GM18870 (cell line): ENCODE measurements around the gene CSRNP3.

Experiments
- ATAC-seq: cut with Tn5 transposase; IDR thresholded peaks from one replicate; pipeline ENCODE4 v1.9.1; 2021; ENCODE audit warnings: moderate library complexity; ENCODE audit not compliant: unreplicated experiment

The CSRNP3 gene

GRCh38 chr2:165469417-165469816 lies at the start of gene CSRNP3:
TSS of gene CSRNP3 (plus strand) at chr2:165469698. CDS start at chr2:165595066, 125,368 bp downstream.
- no peak for ATAC-seq

GRCh38 chr2:165420231-165420630 lies 49.3 kb upstream of the CSRNP3 start:
- no peak for ATAC-seq

GRCh38 chr2:165423081-165423480 lies 46.4 kb upstream of the CSRNP3 start:
- no peak for ATAC-seq

- no peak for ATAC-seq
Observed at GRCh38 chr2:165425556-165425955, 43.9 kb upstream of the CSRNP3 start.

GRCh38 chr2:165427686-165428085 lies 41.8 kb upstream of the CSRNP3 start:
- ATAC-seq = no peak

- ATAC-seq = no peak
Observed at GRCh38 chr2:165428926-165429325, 40.6 kb upstream of the CSRNP3 start.

- no peak for ATAC-seq
Observed at GRCh38 chr2:165431014-165431413, 38.5 kb upstream of the CSRNP3 start.

- no peak for ATAC-seq
Observed at GRCh38 chr2:165432234-165432966, 37.1 kb upstream of the CSRNP3 start.

- no peak for ATAC-seq
Observed at GRCh38 chr2:165434865-165435496, 34.5 kb upstream of the CSRNP3 start.

GRCh38 chr2:165435611-165436010 lies 33.9 kb upstream of the CSRNP3 start:
- ATAC-seq = no peak

- peak; percentile 81 for ATAC-seq
Observed at GRCh38 chr2:165436559-165436958, 32.9 kb upstream of the CSRNP3 start.

- ATAC-seq = no peak
Observed at GRCh38 chr2:165440367-165440766, 29.1 kb upstream of the CSRNP3 start.

GRCh38 chr2:165443511-165443910 lies 26.0 kb upstream of the CSRNP3 start:
- ATAC-seq = no peak

GRCh38 chr2:165448406-165448805 lies 21.1 kb upstream of the CSRNP3 start:
- ATAC-seq = no peak

- ATAC-seq = no peak
Observed at GRCh38 chr2:165450156-165450555, 19.3 kb upstream of the CSRNP3 start.

GRCh38 chr2:165452327-165452726 lies 17.2 kb upstream of the CSRNP3 start:
- ATAC-seq = no peak

- ATAC-seq = no peak
Observed at GRCh38 chr2:165453561-165454094, 15.9 kb upstream of the CSRNP3 start.

GRCh38 chr2:165454905-165455304 lies 14.6 kb upstream of the CSRNP3 start:
- no peak for ATAC-seq

GRCh38 chr2:165456027-165456426 lies 13.5 kb upstream of the CSRNP3 start:
- no peak for ATAC-seq

- no peak for ATAC-seq
Observed at GRCh38 chr2:165462443-165462842, 7.1 kb upstream of the CSRNP3 start.

GRCh38 chr2:165466386-165466785 lies 3.1 kb upstream of the CSRNP3 start:
- ATAC-seq = no peak

- no peak for ATAC-seq
Observed at GRCh38 chr2:165467921-165468320, 1.6 kb upstream of the CSRNP3 start.
